ENCODE measurements around the gene KCNS1. TPM values are rescaled to one million over a fixed set of nuclear protein-coding genes. Genes with fewer than 3 reads are reported as not detected.
"Not testable (repeated sequence)": the region's sequence is repeated elsewhere in the genome, so short reads cannot be mapped to it uniquely, and the experiment has no call there.

The KCNS1 gene
- under 1 TPM in 2 of 4 donors, not detected in 2; 0.20 to 0.78 TPM for total RNA-seq

- H3K9me3 ChIP-seq = no peaks in the 10 kb centered on the region
- TF ChIP-seq CTCF (IDR thresholded peaks at IDR 0.05) = no peak
- TF ChIP-seq POLR2A (IDR thresholded peaks at IDR 0.05) = no peak
- peaks cover 13% of the 10 kb centered on the region for H3K27me3 ChIP-seq
- intact Hi-C loops (cut with DNase I) = no loop called here
- 9 to 20% methylated on average over 4 to 14 of the region's 38 CpGs for WGBS, 2 donors
- no peaks in the 10 kb centered on the region for H3K36me3 ChIP-seq
- H3K27ac ChIP-seq = no peak within 1 kb of the TSS
- H3K4me1 ChIP-seq = peaks cover 3 to 14% of the 10 kb centered on the region in 2 donors
- peak in 1 of 2 donors; percentile 23 for DNase-seq
- no peak within 1 kb of the TSS for H3K4me3 ChIP-seq (replicated peaks in 1 of 3)
Measured at GRCh38 chr20:45100563-45101245, at the start of gene KCNS1. Gene KCNS1, minus strand, starts transcription at chr20:45101127. Its CDS starts 1,891 bp downstream, at chr20:45099236.

- TF ChIP-seq CTCF (IDR thresholded peaks at IDR 0.05) = no peak
- no peak for TF ChIP-seq POLR2A (IDR thresholded peaks at IDR 0.05)
- 93 to 96% methylated on average over 3 of the region's 3 CpGs for WGBS, 2 donors
- H3K9me3 ChIP-seq = no peaks in the 10 kb centered on the region
- intact Hi-C loops (cut with DNase I) = no loop called here
- no peak for DNase-seq
- H3K27me3 ChIP-seq = no peaks in the 10 kb centered on the region
- H3K36me3 ChIP-seq = no peaks in the 10 kb centered on the region
- H3K4me1 ChIP-seq = peaks cover 0 to 6% of the 10 kb centered on the region in 2 donors
- H3K27ac ChIP-seq = no peak overlapping the region
- H3K4me3 ChIP-seq (replicated peaks in 1 of 3) = no peak overlapping the region
Measured at GRCh38 chr20:45149062-45149461, 48.1 kb upstream of the KCNS1 start.

- DNase-seq = no peak
- Histone ChIP-seq H3K9me3 (no peaks in the 10 kb centered on the region), H3K27ac (no peak overlapping the region), H3K36me3 (no peaks in the 10 kb centered on the region), H3K4me3 (replicated peaks in 1 of 3) (no peak overlapping the region), H3K4me1 (no peaks in the 10 kb centered on the region), H3K27me3 (no peaks in the 10 kb centered on the region)
- intact Hi-C loops (cut with DNase I) = no loop called here
- 70 to 75% methylated on average over 4 of the region's 4 CpGs for WGBS, 2 donors
- TF ChIP-seq POLR2A (IDR thresholded peaks at IDR 0.05) (no peak), CTCF (IDR thresholded peaks at IDR 0.05) (no peak)
Measured at GRCh38 chr20:45140836-45141235, 39.9 kb upstream of the KCNS1 start.

- H3K27me3 ChIP-seq; H3K4me3 ChIP-seq (replicated peaks in 1 of 3); H3K4me1 ChIP-seq; DNase-seq; H3K9me3 ChIP-seq; H3K36me3 ChIP-seq; H3K27ac ChIP-seq; intact Hi-C loops (cut with DNase I): not testable (repeated sequence)
- WGBS, 2 donors = 93 to 98% methylated on average over 5 of the region's 5 CpGs
Measured at GRCh38 chr20:45139733-45140375, 38.9 kb upstream of the KCNS1 start.

DNA sequence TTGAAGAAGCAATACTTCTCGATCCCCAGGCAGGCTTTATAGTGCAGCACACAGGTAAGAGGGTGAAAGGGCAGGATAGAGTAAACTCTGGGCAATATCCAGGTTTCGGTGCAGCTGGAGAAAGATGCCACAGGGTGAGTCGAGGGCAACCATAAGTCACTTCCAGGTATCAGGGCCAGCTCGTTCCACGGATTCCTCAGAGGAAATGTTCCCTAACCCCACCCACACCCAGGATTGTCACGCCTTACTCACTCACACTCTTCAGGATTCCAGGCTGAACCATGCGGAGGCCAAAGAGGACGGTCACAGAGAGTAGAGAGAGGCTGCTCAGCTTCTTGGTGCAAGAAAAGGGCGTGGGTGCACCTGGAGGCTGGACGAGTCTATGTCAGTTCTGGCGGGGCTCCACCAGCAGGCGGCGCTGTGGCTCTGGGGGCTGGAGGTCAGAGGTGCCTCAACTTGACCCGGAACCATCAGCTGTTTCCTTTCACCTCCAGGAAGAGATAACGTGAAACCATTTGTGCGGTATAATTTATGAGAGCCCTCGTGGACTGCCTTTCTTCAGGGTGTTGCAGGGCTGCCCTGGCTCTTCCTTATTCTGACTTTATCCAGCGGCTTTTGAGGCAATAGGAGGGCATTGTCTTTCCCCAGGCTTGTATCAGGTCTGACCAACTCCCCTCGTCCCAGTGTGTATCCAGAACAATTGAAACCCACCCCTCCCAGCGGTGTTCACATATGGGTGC, 37.8 kb upstream of the KCNS1 start:
- DNase-seq = peak; percentile 34 to 64
- Histone ChIP-seq H3K27ac (no peak overlapping the region), H3K36me3 (no peaks in the 10 kb centered on the region), H3K27me3 (no peaks in the 10 kb centered on the region), H3K4me3 (replicated peaks in 1 of 3) (no peak overlapping the region), H3K9me3 (no peaks in the 10 kb centered on the region), H3K4me1 (no peaks in the 10 kb centered on the region)
- TF ChIP-seq CTCF (IDR thresholded peaks at IDR 0.05) = peak; percentile 9 to 73 (median 34)
- TF ChIP-seq POLR2A (IDR thresholded peaks at IDR 0.05) = no peak
- intact Hi-C loops (cut with DNase I) = no loop called here
- 40 to 52% methylated on average over 18 to 20 of the region's 20 CpGs for WGBS, 2 donors
